K562 (cell line): ENCODE data around the gene NR1D1. TPM values are rescaled to one million over a fixed set of nuclear protein-coding genes. Genes with fewer than 3 reads are reported as not detected.

Experiments used
- HNRNPK ChIP-seq: fragments of 200-400 bp; formaldehyde crosslinking; IDR thresholded peaks from one replicate; pipeline ENCODE4 v1.6.1; 2018; ENCODE audit warnings: mild to moderate bottlenecking, low read depth, low read length; ENCODE audit not compliant: poor library complexity, severe bottlenecking
- TAF1 ChIP-seq: IDR thresholded peaks from 2 replicates; pipeline ENCODE4 v1.6.1; 2011; ENCODE audit warnings: mild to moderate bottlenecking, low read length, moderate library complexity; ENCODE audit not compliant: insufficient read depth, control insufficient read depth, severe bottlenecking; ENCODE audit errors: extremely low read depth
- polyA plus RNA-seq, 8 experiments: library from polyadenylated mRNA; depleted of rRNA in 4 of 8; stranded (reverse) in 5 of 8; unstranded in 3 of 8; fragments of >200 nt; fragmentation: Nextera tagmentation in 2 of 8; fragmentation: Illumina TruSeq in 1 of 8; extraction: Ambion mirVana in 2 of 8; extraction: Trizol in 1 of 8; gene quantifications; 2 replicates each; pipeline versions ENCODE4 v1.2.1 to v1.2.3, GENCODE V29; 2011 to 2014; ENCODE audit warnings: inconsistent platforms in 1 of 8, missing spikeins in 1 of 8
- total RNA-seq, 7 experiments: library from RNA; depleted of rRNA in 6 of 7; stranded (reverse); fragments of >200 nt in 6 of 7; fragmentation: Illumina TruSeq in 2 of 7; extraction: Trizol in 2 of 7; gene quantifications; 2 replicates each; pipeline versions ENCODE4 v1.2.1 to v1.2.3, GENCODE V29; 2011 to 2021; ENCODE audit warnings: low replicate concordance in 1 of 7
- TF ChIP-seq, protein P1 (sequence below), 2 experiments: fragments of 450-650 bp in 1 of 2; sonication (generic) in 1 of 2; formaldehyde crosslinking; conservative IDR thresholded peaks; 2 replicates each; pipeline versions ENCODE4 v1.4.0 to v1.8.1; 2020 to 2022; ENCODE audit warnings: mild to moderate bottlenecking in 1 of 2, missing genetic modification reagents in 1 of 2
- TF ChIP-seq, protein P2 (sequence below): fragments of 450-650 bp; IDR thresholded peaks from 2 replicates; pipeline ENCODE4 v1.6.1; 2016; ENCODE audit warnings: missing biosample characterization, missing genetic modification characterization

Gene NR1D1
- total and polyA plus RNA-seq, 9 of the 15 experiments (the other 6 are each of a cell fraction or from before 2014, with no cell fraction given): 0.25 to 7.7 (median 0.65) TPM

DNA sequence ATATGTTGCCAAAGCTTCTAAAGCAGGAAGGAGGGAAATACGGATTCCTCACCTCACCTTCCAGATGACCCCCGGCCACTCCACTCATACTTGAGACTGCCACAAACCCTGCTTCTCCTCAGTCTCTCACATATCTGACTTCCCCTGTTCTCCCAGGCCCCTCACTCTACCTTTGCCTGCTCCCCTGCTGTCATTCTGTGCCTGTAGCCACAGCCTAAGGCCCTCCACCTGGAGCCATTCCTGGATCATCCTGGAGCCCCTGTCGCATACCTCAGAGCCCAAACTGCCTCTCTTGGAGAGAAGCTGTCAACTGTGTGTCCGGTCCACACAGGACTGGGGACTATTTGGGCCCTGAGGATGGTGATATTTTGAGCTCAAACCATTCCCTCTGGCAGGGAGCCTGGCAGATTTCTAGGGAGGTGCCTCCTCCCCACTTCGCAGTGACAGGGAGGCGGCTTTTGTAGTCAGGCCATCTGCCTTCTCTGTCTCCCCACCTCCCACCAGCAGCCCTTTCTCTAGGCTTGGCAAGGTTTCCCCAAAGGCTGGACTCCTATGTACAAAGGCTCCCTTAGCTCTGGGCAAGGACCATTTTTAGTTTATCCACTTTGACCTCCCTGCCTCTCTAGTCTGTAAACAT, 43.9 kb downstream of the NR1D1 start (continued):
- TF ChIP-seq, protein P1, sequence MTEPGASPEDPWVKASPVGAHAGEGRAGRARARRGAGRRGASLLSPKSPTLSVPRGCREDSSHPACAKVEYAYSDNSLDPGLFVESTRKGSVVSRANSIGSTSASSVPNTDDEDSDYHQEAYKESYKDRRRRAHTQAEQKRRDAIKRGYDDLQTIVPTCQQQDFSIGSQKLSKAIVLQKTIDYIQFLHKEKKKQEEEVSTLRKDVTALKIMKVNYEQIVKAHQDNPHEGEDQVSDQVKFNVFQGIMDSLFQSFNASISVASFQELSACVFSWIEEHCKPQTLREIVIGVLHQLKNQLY (CRISPR knock-in tag; conservative IDR thresholded peaks at IDR 0.05): no peak
- TF ChIP-seq, protein P2, sequence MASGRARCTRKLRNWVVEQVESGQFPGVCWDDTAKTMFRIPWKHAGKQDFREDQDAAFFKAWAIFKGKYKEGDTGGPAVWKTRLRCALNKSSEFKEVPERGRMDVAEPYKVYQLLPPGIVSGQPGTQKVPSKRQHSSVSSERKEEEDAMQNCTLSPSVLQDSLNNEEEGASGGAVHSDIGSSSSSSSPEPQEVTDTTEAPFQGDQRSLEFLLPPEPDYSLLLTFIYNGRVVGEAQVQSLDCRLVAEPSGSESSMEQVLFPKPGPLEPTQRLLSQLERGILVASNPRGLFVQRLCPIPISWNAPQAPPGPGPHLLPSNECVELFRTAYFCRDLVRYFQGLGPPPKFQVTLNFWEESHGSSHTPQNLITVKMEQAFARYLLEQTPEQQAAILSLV (tag): no peak
- TF ChIP-seq HNRNPK: no peak
- no peak for TF ChIP-seq TAF1
- TF ChIP-seq, all 486 proteins: peak for 0

Other genes starting within 250 kb of the NR1D1 start
Only the 7 nearest of the 16 such genes appear.
- not detected in 2 replicates for gene CSF3, start 85.1 kb downstream of the NR1D1 start, total RNA-seq (2014; rRNA removed)
- gene CSF3, start 85.1 kb downstream of the NR1D1 start, total RNA-seq (2014; rRNA removed; fragmentation: Illumina TruSeq; extraction: Trizol): not detected in 2 replicates
- not detected in 2 replicates for gene CSF3, start 85.1 kb downstream of the NR1D1 start, total RNA-seq (2015; rRNA removed; fragmentation: Illumina TruSeq; extraction: Trizol)
- not detected in 2 replicates for gene CSF3, start 85.1 kb downstream of the NR1D1 start, total RNA-seq (2021)
- not detected in 2 replicates for gene CSF3, start 85.1 kb downstream of the NR1D1 start, polyA plus RNA-seq (2011; rRNA removed)
- not detected in 2 replicates for gene CSF3, start 85.1 kb downstream of the NR1D1 start, polyA plus RNA-seq (2014; fragmentation: Illumina TruSeq; extraction: Trizol)
- gene CSF3, start 85.1 kb downstream of the NR1D1 start, polyA plus RNA-seq (2014; fragmentation: Nextera tagmentation; extraction: Ambion mirVana): not detected
- gene CSF3, start 85.1 kb downstream of the NR1D1 start, polyA plus RNA-seq (2014; rRNA removed): 0.19 TPM in 1 of 2 replicates, not detected in the other
- 40.0 and 50.2 TPM in 2 replicates for gene MED24, start 46.2 kb downstream of the NR1D1 start, total RNA-seq (2014; rRNA removed)
- 40.3 and 48.9 TPM in 2 replicates for gene MED24, start 46.2 kb downstream of the NR1D1 start, total RNA-seq (2014; rRNA removed; fragmentation: Illumina TruSeq; extraction: Trizol)
- 48.2 and 53.5 TPM in 2 replicates for gene MED24, start 46.2 kb downstream of the NR1D1 start, total RNA-seq (2015; rRNA removed; fragmentation: Illumina TruSeq; extraction: Trizol)
- gene MED24, start 46.2 kb downstream of the NR1D1 start, total RNA-seq (2021): 102 and 108 TPM in 2 replicates
- gene MED24, start 46.2 kb downstream of the NR1D1 start, polyA plus RNA-seq (2011; rRNA removed): 76.3 and 110 TPM in 2 replicates
- 117 and 129 TPM in 2 replicates for gene MED24, start 46.2 kb downstream of the NR1D1 start, polyA plus RNA-seq (2014; fragmentation: Illumina TruSeq; extraction: Trizol)
- 1 to 10 TPM; 5.9 to 8.3 TPM for gene MED24, start 46.2 kb downstream of the NR1D1 start, polyA plus RNA-seq (2014; fragmentation: Nextera tagmentation; extraction: Ambion mirVana)
- 73.3 and 74.8 TPM in 2 replicates for gene MED24, start 46.2 kb downstream of the NR1D1 start, polyA plus RNA-seq (2014; rRNA removed)
- 13.8 and 18.9 TPM in 2 replicates for gene THRA, start 37.6 kb downstream of the NR1D1 start, total RNA-seq (2014; rRNA removed)
- 7.5 and 9.1 TPM in 2 replicates for gene THRA, start 37.6 kb downstream of the NR1D1 start, total RNA-seq (2014; rRNA removed; fragmentation: Illumina TruSeq; extraction: Trizol)
- gene THRA, start 37.6 kb downstream of the NR1D1 start, total RNA-seq (2015; rRNA removed; fragmentation: Illumina TruSeq; extraction: Trizol): 12.2 and 13.2 TPM in 2 replicates
- 22.7 and 23.4 TPM in 2 replicates for gene THRA, start 37.6 kb downstream of the NR1D1 start, total RNA-seq (2021)
- gene THRA, start 37.6 kb downstream of the NR1D1 start, polyA plus RNA-seq (2011; rRNA removed): 8.3 and 9.3 TPM in 2 replicates
- 19.7 and 21.6 TPM in 2 replicates for gene THRA, start 37.6 kb downstream of the NR1D1 start, polyA plus RNA-seq (2014; fragmentation: Illumina TruSeq; extraction: Trizol)
- gene THRA, start 37.6 kb downstream of the NR1D1 start, polyA plus RNA-seq (2014; fragmentation: Nextera tagmentation; extraction: Ambion mirVana): under 1 TPM; 0.34 to 0.50 TPM
- 12.7 and 13.8 TPM in 2 replicates for gene THRA, start 37.6 kb downstream of the NR1D1 start, polyA plus RNA-seq (2014; rRNA removed)
- gene MSL1, start 21.4 kb upstream of the NR1D1 start, total RNA-seq (2014; rRNA removed): 51.7 and 52.4 TPM in 2 replicates
- gene MSL1, start 21.4 kb upstream of the NR1D1 start, total RNA-seq (2014; rRNA removed; fragmentation: Illumina TruSeq; extraction: Trizol): 61.9 and 64.9 TPM in 2 replicates
- gene MSL1, start 21.4 kb upstream of the NR1D1 start, total RNA-seq (2015; rRNA removed; fragmentation: Illumina TruSeq; extraction: Trizol): 77.8 and 91.8 TPM in 2 replicates
- gene MSL1, start 21.4 kb upstream of the NR1D1 start, total RNA-seq (2021): 48.6 and 61.8 TPM in 2 replicates
- gene MSL1, start 21.4 kb upstream of the NR1D1 start, polyA plus RNA-seq (2011; rRNA removed): 48.0 and 66.7 TPM in 2 replicates
- 99.3 and 120 TPM in 2 replicates for gene MSL1, start 21.4 kb upstream of the NR1D1 start, polyA plus RNA-seq (2014; fragmentation: Illumina TruSeq; extraction: Trizol)
- 10 to 100 TPM; 13.8 to 13.9 TPM for gene MSL1, start 21.4 kb upstream of the NR1D1 start, polyA plus RNA-seq (2014; fragmentation: Nextera tagmentation; extraction: Ambion mirVana)
- 62.8 and 74.1 TPM in 2 replicates for gene MSL1, start 21.4 kb upstream of the NR1D1 start, polyA plus RNA-seq (2014; rRNA removed)
- 21.5 and 30.8 TPM in 2 replicates for gene CASC3, start 39.9 kb upstream of the NR1D1 start, total RNA-seq (2014; rRNA removed)
- gene CASC3, start 39.9 kb upstream of the NR1D1 start, total RNA-seq (2014; rRNA removed; fragmentation: Illumina TruSeq; extraction: Trizol): 38.2 and 38.7 TPM in 2 replicates
- 34.4 and 36.5 TPM in 2 replicates for gene CASC3, start 39.9 kb upstream of the NR1D1 start, total RNA-seq (2015; rRNA removed; fragmentation: Illumina TruSeq; extraction: Trizol)
- gene CASC3, start 39.9 kb upstream of the NR1D1 start, total RNA-seq (2021): 57.5 and 61.1 TPM in 2 replicates
- gene CASC3, start 39.9 kb upstream of the NR1D1 start, polyA plus RNA-seq (2011; rRNA removed): 43.3 and 51.8 TPM in 2 replicates
- 56.5 and 65.1 TPM in 2 replicates for gene CASC3, start 39.9 kb upstream of the NR1D1 start, polyA plus RNA-seq (2014; fragmentation: Illumina TruSeq; extraction: Trizol)
- 10 to 100 TPM; 12.5 to 16.9 TPM for gene CASC3, start 39.9 kb upstream of the NR1D1 start, polyA plus RNA-seq (2014; fragmentation: Nextera tagmentation; extraction: Ambion mirVana)
- gene CASC3, start 39.9 kb upstream of the NR1D1 start, polyA plus RNA-seq (2014; rRNA removed): 35.2 and 38.9 TPM in 2 replicates
- gene RAPGEFL1, start 76.9 kb upstream of the NR1D1 start, total RNA-seq (2014; rRNA removed): 1.8 and 2.1 TPM in 2 replicates
- 1.5 and 1.6 TPM in 2 replicates for gene RAPGEFL1, start 76.9 kb upstream of the NR1D1 start, total RNA-seq (2014; rRNA removed; fragmentation: Illumina TruSeq; extraction: Trizol)
- gene RAPGEFL1, start 76.9 kb upstream of the NR1D1 start, total RNA-seq (2015; rRNA removed; fragmentation: Illumina TruSeq; extraction: Trizol): 1.5 and 1.8 TPM in 2 replicates
- 3.6 and 4.1 TPM in 2 replicates for gene RAPGEFL1, start 76.9 kb upstream of the NR1D1 start, total RNA-seq (2021)
- gene RAPGEFL1, start 76.9 kb upstream of the NR1D1 start, polyA plus RNA-seq (2011; rRNA removed): 2.4 and 2.9 TPM in 2 replicates
- 1.9 and 2.8 TPM in 2 replicates for gene RAPGEFL1, start 76.9 kb upstream of the NR1D1 start, polyA plus RNA-seq (2014; fragmentation: Illumina TruSeq; extraction: Trizol)
- under 1 TPM; 0.18 to 0.50 TPM for gene RAPGEFL1, start 76.9 kb upstream of the NR1D1 start, polyA plus RNA-seq (2014; fragmentation: Nextera tagmentation; extraction: Ambion mirVana)
- gene RAPGEFL1, start 76.9 kb upstream of the NR1D1 start, polyA plus RNA-seq (2014; rRNA removed): 2.2 and 2.6 TPM in 2 replicates
- 4.0 and 5.3 TPM in 2 replicates for gene WIPF2, start 118.7 kb upstream of the NR1D1 start, total RNA-seq (2014; rRNA removed)
- 4.5 and 5.1 TPM in 2 replicates for gene WIPF2, start 118.7 kb upstream of the NR1D1 start, total RNA-seq (2014; rRNA removed; fragmentation: Illumina TruSeq; extraction: Trizol)
- 4.9 and 5.3 TPM in 2 replicates for gene WIPF2, start 118.7 kb upstream of the NR1D1 start, total RNA-seq (2015; rRNA removed; fragmentation: Illumina TruSeq; extraction: Trizol)
- gene WIPF2, start 118.7 kb upstream of the NR1D1 start, total RNA-seq (2021): 13.9 and 15.0 TPM in 2 replicates
- gene WIPF2, start 118.7 kb upstream of the NR1D1 start, polyA plus RNA-seq (2011; rRNA removed): 3.6 and 5.3 TPM in 2 replicates
- 10.7 and 11.0 TPM in 2 replicates for gene WIPF2, start 118.7 kb upstream of the NR1D1 start, polyA plus RNA-seq (2014; fragmentation: Illumina TruSeq; extraction: Trizol)
- gene WIPF2, start 118.7 kb upstream of the NR1D1 start, polyA plus RNA-seq (2014; fragmentation: Nextera tagmentation; extraction: Ambion mirVana): 1 to 10 TPM; 3.9 to 4.5 TPM
- gene WIPF2, start 118.7 kb upstream of the NR1D1 start, polyA plus RNA-seq (2014; rRNA removed): 6.5 and 7.9 TPM in 2 replicates